Panc1 (cell line): Measurements from ENCODE around the gene PIWIL4.

Experiments used
- CTCF ChIP-seq: fragments of 450-650 bp; IDR thresholded peaks from 2 replicates; pipeline ENCODE4 v1.5.1; 2017; ENCODE audit warnings: mild to moderate bottlenecking
- POLR2AphosphoS5 ChIP-seq: IDR thresholded peaks from 2 replicates; pipeline ENCODE4 v1.6.1; 2012; ENCODE audit warnings: mild to moderate bottlenecking, low read depth, low read length, moderate library complexity
- REST ChIP-seq, 2 experiments: IDR thresholded peaks; 2 replicates each; pipeline ENCODE4 v1.6.1; 2011 to 2012; ENCODE audit warnings: low read depth in 2 of 2, control low read depth in 1 of 2, low read length in 1 of 2, mild to moderate bottlenecking in 1 of 2, moderate library complexity in 1 of 2; ENCODE audit not compliant: insufficient read depth in 1 of 2
- SIN3A ChIP-seq: IDR thresholded peaks from 2 replicates; pipeline ENCODE4 v1.6.1; 2012; ENCODE audit warnings: low read depth, mild to moderate bottlenecking, low read length, moderate library complexity, borderline replicate concordance; ENCODE audit not compliant: insufficient read depth
- TCF7L2 ChIP-seq: IDR thresholded peaks from 2 replicates; pipeline ENCODE4 v1.6.1; 2011; ENCODE audit warnings: mild to moderate bottlenecking, low read depth, low read length, inconsistent platforms

- TF ChIP-seq REST (IDR thresholded peaks at IDR 0.05; ENCODE audit: insufficient read depth in 1 of 2, low read depth in 2 of 2, low read length in 1 of 2) (no peak), CTCF (no peak), POLR2AphosphoS5 (no peak), SIN3A (no peak), TCF7L2 (no peak)
Measured at GRCh38 chr11:94557992-94558391, 9.2 kb upstream of the PIWIL4 start.
